BJ (cell line): ENCODE data around the gene MYLK. TPM values are rescaled to one million over a fixed set of nuclear protein-coding genes. Genes with fewer than 3 reads are reported as not detected.

ENCODE experiments used
- CTCF ChIA-PET: fragments of 350-600 bp; formaldehyde crosslinking; extraction: SDS; loops from one replicate; lab custom pipeline; 2021; ENCODE audit warnings: antibody characterized with exemption, inconsistent platforms; lab: Yijun Ruan, JAX
- POLR2A ChIA-PET: fragments of 300-600 bp; sonication (Branson Sonifier 250); formaldehyde crosslinking; extraction: SDS; loops from one replicate; lab custom pipeline; 2021; ENCODE audit warnings: antibody characterized with exemption; lab: Charles Lee
- DNase-seq: peaks from one replicate; pipeline ENCODE4 v3.0.0-alpha.2; 2011; ENCODE audit warnings: low read depth
- H3K27me3 ChIP-seq: 2 replicates; pipeline ENCODE4 v1.6.0; 2011; ENCODE audit warnings: low read length; ENCODE audit not compliant: control insufficient read depth, insufficient read depth
- H3K36me3 ChIP-seq: 2 replicates; pipeline ENCODE4 v1.5.1; 2011; ENCODE audit warnings: low read length; ENCODE audit not compliant: control insufficient read depth, insufficient read depth
- H3K4me3 ChIP-seq: 2 replicates; pipeline ENCODE4 v1.5.1; 2011; ENCODE audit warnings: low read depth, mild to moderate bottlenecking, control low read depth, low read length
- CTCF ChIP-seq: IDR thresholded peaks from 2 replicates; pipeline ENCODE4 v1.5.1; 2011; ENCODE audit warnings: low read depth, mild to moderate bottlenecking, control low read depth, inconsistent platforms, low read length, moderate library complexity; ENCODE audit not compliant: insufficient read depth
- polyA plus RNA-seq: library from polyadenylated mRNA; depleted of rRNA; stranded (reverse); fragments of >200 nt; gene quantifications from 2 replicates; pipeline ENCODE4 v1.2.3, GENCODE V29; 2011; rRNA removed
- small RNA-seq: library from RNA; depleted of rRNA; stranded (forward); fragments of <200 nt; gene quantifications from one replicate; pipeline ENCODE3, GENCODE V24; 2012; ENCODE audit warnings: low replicate concordance, low read depth; ENCODE audit not compliant: insufficient read length

Gene MYLK
- polyA plus RNA-seq, 1 experiment: 734 TPM

- peaks cover 2% of the 10 kb centered on the region; the same call in 1 of the 2 replicates for H3K36me3 ChIP-seq
- TF ChIP-seq CTCF: no peak
- no peak overlapping the region for H3K4me3 ChIP-seq
- ChIA-PET POLR2A (no interaction called here), CTCF (interaction anchor here (1.2 to 6.6 kb wide), 2 partner anchors 16 to 234 kb away, joined by 3 to 76 read pairs; no protein-coding TSS in a partner anchor)
- no peaks in the 10 kb centered on the region for H3K27me3 ChIP-seq
- no peak for DNase-seq
These were observed 320.1 kb downstream of the MYLK start for GRCh38 chr3:123564056-123564455.

GRCh38 chr3:123562547-123562946 lies 321.6 kb downstream of the MYLK start:
- no peak for DNase-seq
- no peak for TF ChIP-seq CTCF
- H3K36me3 ChIP-seq: no peaks in the 10 kb centered on the region; the same call in 1 of the 2 replicates
- H3K27me3 ChIP-seq: no peaks in the 10 kb centered on the region
- no peak overlapping the region for H3K4me3 ChIP-seq
- ChIA-PET POLR2A (no interaction called here), CTCF (interaction anchor here (1.2 to 6.6 kb wide), 3 partner anchors 8 to 232 kb away, joined by 3 to 76 read pairs (median 50); no protein-coding TSS in a partner anchor)

- Histone ChIP-seq H3K27me3 (no peaks in the 10 kb centered on the region), H3K4me3 (no peak overlapping the region), H3K36me3 (no peaks in the 10 kb centered on the region; the same call in 1 of the 2 replicates)
- POLR2A ChIA-PET: no interaction called here
- no peak for TF ChIP-seq CTCF
- DNase-seq: no peak
- CTCF ChIA-PET: interaction anchor here (1.3 to 6.6 kb wide), 7 partner anchors 9 to 231 kb away, joined by 3 to 76 read pairs (median 12); no protein-coding TSS in a partner anchor
These were observed 322.9 kb downstream of the MYLK start for GRCh38 chr3:123561188-123561587.

Small RNA genes within 50 kb of the gene (small RNA-seq; reads per million reads assigned to genes)
- gene RF00392: not detected

Other genes with a start within 250 kb of the MYLK start
- 112 and 122 TPM in 2 replicates for gene CCDC14, start 76.9 kb upstream of the MYLK start, polyA plus RNA-seq
- gene ROPN1, start 107.8 kb upstream of the MYLK start, polyA plus RNA-seq: not detected in 2 replicates
- 7.7 and 10.6 TPM in 2 replicates for gene KALRN, start 149.0 kb upstream of the MYLK start, polyA plus RNA-seq